Testis (tissue), 2 donors: ENCODE data around the gene RORB.

Source experiments
- CTCF ChIP-seq, 3 experiments: fragments of 450-650 bp in 2 of 3; fragments of 200-600 bp in 1 of 3; sonication (generic) in 1 of 3; IDR thresholded peaks; one replicate each; pipeline ENCODE4 v1.5.1; 2016 to 2019; ENCODE audit warnings: antibody characterized with exemption in 3 of 3, mild to moderate bottlenecking in 2 of 3, moderate library complexity in 1 of 3
- POLR2A ChIP-seq: fragments of 450-650 bp; IDR thresholded peaks from one replicate; pipeline ENCODE4 v1.6.1; 2017; ENCODE audit warnings: antibody characterized with exemption, mild to moderate bottlenecking, moderate library complexity

- no peak for TF ChIP-seq CTCF (IDR thresholded peaks at IDR 0.05)
- no peak for TF ChIP-seq POLR2A
Measured at GRCh38 chr9:74576176-74576575, 79.0 kb downstream of the RORB start.
